Measurements from ENCODE around the gene TSC2.

TSC2 gene

GRCh38 chr16:2087748-2088631 is 40.2 kb downstream of the TSC2 start:
- H3K27ac ChIP-seq (ENCODE audit: low read depth, low read length) = no peak overlapping the region
- no peaks in the 10 kb centered on the region for H3K4me1 ChIP-seq (ENCODE audit: control insufficient read depth, insufficient read depth, low read length, unreplicated experiment)
- no peaks in the 10 kb centered on the region for H3K79me2 ChIP-seq (ENCODE audit: control insufficient read depth, insufficient read depth, low read length, unreplicated experiment)
- H3K36me3 ChIP-seq (ENCODE audit: insufficient read depth, low read length) = peaks cover 21% of the 10 kb centered on the region; the same call in 1 of the 2 replicates
- H3K4me3 ChIP-seq (ENCODE audit: low read depth, low read length) = no peak overlapping the region
- H3K27me3 ChIP-seq (ENCODE audit: insufficient read depth, low read length) = no peaks in the 10 kb centered on the region
- H2AFZ ChIP-seq (ENCODE audit: low read length, unreplicated experiment) = no peak overlapping the region

GRCh38 chr16:2088759-2089358 is 41.1 kb downstream of the TSC2 start:
- Histone ChIP-seq H3K27me3 (ENCODE audit: insufficient read depth, low read length) (no peaks in the 10 kb centered on the region), H3K79me2 (ENCODE audit: control insufficient read depth, insufficient read depth, low read length, unreplicated experiment) (no peaks in the 10 kb centered on the region), H3K4me3 (ENCODE audit: low read depth, low read length) (no peak overlapping the region), H3K27ac (ENCODE audit: low read depth, low read length) (no peak overlapping the region), H3K36me3 (ENCODE audit: insufficient read depth, low read length) (peaks cover 21% of the 10 kb centered on the region; the same call in 1 of the 2 replicates), H3K4me1 (ENCODE audit: control insufficient read depth, insufficient read depth, low read length, unreplicated experiment) (no peaks in the 10 kb centered on the region), H2AFZ (ENCODE audit: low read length, unreplicated experiment) (no peak overlapping the region)

GRCh38 chr16:2089706-2090480 is 42.1 kb downstream of the TSC2 start:
- Histone ChIP-seq H3K27me3 (ENCODE audit: insufficient read depth, low read length) (no peaks in the 10 kb centered on the region), H3K79me2 (ENCODE audit: control insufficient read depth, insufficient read depth, low read length, unreplicated experiment) (no peaks in the 10 kb centered on the region), H2AFZ (ENCODE audit: low read length, unreplicated experiment) (no peak overlapping the region), H3K36me3 (ENCODE audit: insufficient read depth, low read length) (peaks cover 21% of the 10 kb centered on the region; the same call in 1 of the 2 replicates), H3K4me1 (ENCODE audit: control insufficient read depth, insufficient read depth, low read length, unreplicated experiment) (no peaks in the 10 kb centered on the region), H3K4me3 (ENCODE audit: low read depth, low read length) (no peak overlapping the region), H3K27ac (ENCODE audit: low read depth, low read length) (no peak overlapping the region)

- H3K79me2 ChIP-seq (ENCODE audit: control insufficient read depth, insufficient read depth, low read length, unreplicated experiment) = no peaks in the 10 kb centered on the region
- no peak overlapping the region for H3K27ac ChIP-seq (ENCODE audit: low read depth, low read length)
- H2AFZ ChIP-seq (ENCODE audit: low read length, unreplicated experiment) = no peak overlapping the region
- H3K4me3 ChIP-seq (ENCODE audit: low read depth, low read length) = no peak overlapping the region
- peaks cover under 1% of the 10 kb centered on the region for H3K4me1 ChIP-seq (ENCODE audit: control insufficient read depth, insufficient read depth, low read length, unreplicated experiment)
- peaks cover 21% of the 10 kb centered on the region; the same call in 1 of the 2 replicates for H3K36me3 ChIP-seq (ENCODE audit: insufficient read depth, low read length)
- H3K27me3 ChIP-seq (ENCODE audit: insufficient read depth, low read length) = no peaks in the 10 kb centered on the region
Observed at GRCh38 chr16:2090481-2090776, 42.6 kb downstream of the TSC2 start.

- Histone ChIP-seq H3K27ac (ENCODE audit: low read depth, low read length) (no peak overlapping the region), H3K36me3 (ENCODE audit: insufficient read depth, low read length) (peaks cover 21% of the 10 kb centered on the region; the same call in 1 of the 2 replicates), H3K4me3 (ENCODE audit: low read depth, low read length) (no peak overlapping the region), H3K4me1 (ENCODE audit: control insufficient read depth, insufficient read depth, low read length, unreplicated experiment) (peaks cover 6% of the 10 kb centered on the region), H3K79me2 (ENCODE audit: control insufficient read depth, insufficient read depth, low read length, unreplicated experiment) (no peaks in the 10 kb centered on the region), H3K27me3 (ENCODE audit: insufficient read depth, low read length) (no peaks in the 10 kb centered on the region), H2AFZ (ENCODE audit: low read length, unreplicated experiment) (no peak overlapping the region)
Observed at GRCh38 chr16:2090777-2091546, 43.2 kb downstream of the TSC2 start.

- Histone ChIP-seq H3K4me3 (ENCODE audit: low read depth, low read length) (no peak overlapping the region), H3K36me3 (ENCODE audit: insufficient read depth, low read length) (peaks cover 21% of the 10 kb centered on the region; the same call in 1 of the 2 replicates), H3K27me3 (ENCODE audit: insufficient read depth, low read length) (no peaks in the 10 kb centered on the region), H2AFZ (ENCODE audit: low read length, unreplicated experiment) (no peak overlapping the region), H3K27ac (ENCODE audit: low read depth, low read length) (no peak overlapping the region), H3K79me2 (ENCODE audit: control insufficient read depth, insufficient read depth, low read length, unreplicated experiment) (no peaks in the 10 kb centered on the region), H3K4me1 (ENCODE audit: control insufficient read depth, insufficient read depth, low read length, unreplicated experiment) (peaks cover 9% of the 10 kb centered on the region)
Observed at GRCh38 chr16:2091547-2092255, 43.9 kb downstream of the TSC2 start.

GRCh38 chr16:2092256-2092620 is 44.5 kb downstream of the TSC2 start:
- H3K36me3 ChIP-seq (ENCODE audit: insufficient read depth, low read length) = peaks cover 21% of the 10 kb centered on the region; the same call in 1 of the 2 replicates
- peaks cover 9% of the 10 kb centered on the region for H3K4me1 ChIP-seq (ENCODE audit: control insufficient read depth, insufficient read depth, low read length, unreplicated experiment)
- no peak overlapping the region for H3K27ac ChIP-seq (ENCODE audit: low read depth, low read length)
- H3K27me3 ChIP-seq (ENCODE audit: insufficient read depth, low read length) = no peaks in the 10 kb centered on the region
- H3K79me2 ChIP-seq (ENCODE audit: control insufficient read depth, insufficient read depth, low read length, unreplicated experiment) = no peaks in the 10 kb centered on the region
- H2AFZ ChIP-seq (ENCODE audit: low read length, unreplicated experiment) = no peak overlapping the region
- no peak overlapping the region for H3K4me3 ChIP-seq (ENCODE audit: low read depth, low read length)

- H3K36me3 ChIP-seq (ENCODE audit: insufficient read depth, low read length) = peaks cover 21% of the 10 kb centered on the region; the same call in 1 of the 2 replicates
- H3K27ac ChIP-seq (ENCODE audit: low read depth, low read length) = no peak overlapping the region
- no peaks in the 10 kb centered on the region for H3K27me3 ChIP-seq (ENCODE audit: insufficient read depth, low read length)
- H3K79me2 ChIP-seq (ENCODE audit: control insufficient read depth, insufficient read depth, low read length, unreplicated experiment) = no peaks in the 10 kb centered on the region
- H2AFZ ChIP-seq (ENCODE audit: low read length, unreplicated experiment) = no peak overlapping the region
- H3K4me3 ChIP-seq (ENCODE audit: low read depth, low read length) = no peak overlapping the region
- H3K4me1 ChIP-seq (ENCODE audit: control insufficient read depth, insufficient read depth, low read length, unreplicated experiment) = peaks cover 9% of the 10 kb centered on the region
Observed at GRCh38 chr16:2092866-2093265, 45.1 kb downstream of the TSC2 start.

GRCh38 chr16:2093793-2094192 is 46.0 kb downstream of the TSC2 start:
- no peaks in the 10 kb centered on the region for H3K79me2 ChIP-seq (ENCODE audit: control insufficient read depth, insufficient read depth, low read length, unreplicated experiment)
- H2AFZ ChIP-seq (ENCODE audit: low read length, unreplicated experiment) = no peak overlapping the region
- H3K36me3 ChIP-seq (ENCODE audit: insufficient read depth, low read length) = peaks cover 21% of the 10 kb centered on the region; the same call in 1 of the 2 replicates
- no peak overlapping the region for H3K4me3 ChIP-seq (ENCODE audit: low read depth, low read length)
- H3K27ac ChIP-seq (ENCODE audit: low read depth, low read length) = no peak overlapping the region
- H3K27me3 ChIP-seq (ENCODE audit: insufficient read depth, low read length) = no peaks in the 10 kb centered on the region
- H3K4me1 ChIP-seq (ENCODE audit: control insufficient read depth, insufficient read depth, low read length, unreplicated experiment) = peaks cover 9% of the 10 kb centered on the region
